ENCODE results near the gene MYL7.

DNA sequence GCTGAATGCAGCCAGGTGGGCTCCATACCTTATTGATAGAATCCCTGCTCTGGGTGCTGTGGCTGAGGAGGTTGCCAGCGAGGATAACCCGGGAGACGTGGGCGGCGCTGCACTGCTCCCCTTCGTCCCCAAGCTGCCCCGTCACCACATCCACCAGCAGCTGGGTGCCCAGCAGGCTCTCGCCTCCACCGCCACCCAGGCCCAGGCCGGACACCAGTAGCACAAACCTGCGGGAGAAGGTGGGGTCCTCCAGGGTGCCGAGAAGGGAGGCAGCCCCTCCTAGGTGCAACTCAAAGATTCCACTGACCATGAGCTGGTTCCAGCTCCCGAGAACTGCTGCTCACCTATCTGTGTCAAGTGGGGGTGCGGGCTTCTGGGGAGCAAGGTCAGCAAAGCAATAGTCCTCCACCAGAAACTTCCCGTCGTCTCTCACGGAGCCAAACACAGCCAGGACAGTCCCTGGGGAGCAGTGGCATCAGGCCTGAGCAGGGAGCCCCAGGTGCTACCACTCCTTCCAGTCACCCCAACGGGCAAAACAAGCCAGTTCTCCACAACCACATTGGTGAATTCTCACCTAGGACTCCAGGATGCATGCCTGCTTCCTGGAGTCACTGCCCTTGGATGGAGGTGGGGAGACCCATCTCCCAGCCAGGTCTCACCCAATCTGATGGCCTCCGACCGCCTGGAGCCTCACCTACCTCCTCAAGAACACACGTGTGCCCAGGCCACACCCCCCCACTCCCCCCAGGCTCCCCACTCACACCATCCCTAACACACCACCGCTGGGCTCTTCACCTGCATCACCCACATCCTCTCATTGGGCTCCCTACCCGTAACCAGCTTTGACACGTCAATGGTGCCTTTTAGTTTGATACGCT lies 24.1 kb downstream of the MYL7 start:
- TF ChIP-seq RBM22 (optimal IDR thresholded peaks at IDR 0.05; ENCODE audit: low read length) (no peak), DMAP1 (CRISPR knock-in tag; IDR thresholded peaks at IDR 0.05) (no peak), PHF8 (CRISPR knock-in tag; IDR thresholded peaks at IDR 0.05) (no peak), GTF2F1 (IDR thresholded peaks at IDR 0.05; ENCODE audit: low read length) (no peak), ZNF263 (CRISPR knock-in tag; IDR thresholded peaks at IDR 0.05) (no peak), MTF2 (CRISPR knock-in tag; IDR thresholded peaks at IDR 0.05; ENCODE audit: borderline replicate concordance) (no peak), EP300 (IDR thresholded peaks at IDR 0.05; ENCODE audit: low read depth in 2 of 2, low read length in 2 of 2) (no peak), EP300 (CRISPR knock-in tag; IDR thresholded peaks at IDR 0.05; ENCODE audit: borderline replicate concordance) (no peak), TCF7L2 (IDR thresholded peaks at IDR 0.05; ENCODE audit: low read depth, low read length) (no peak), POLR2AphosphoS5 (IDR thresholded peaks at IDR 0.05; ENCODE audit: low read depth, low read length) (no peak), SIN3A (IDR thresholded peaks at IDR 0.05; ENCODE audit: borderline replicate concordance, low read depth, low read length) (no peak), PHF21A (CRISPR knock-in tag; IDR thresholded peaks at IDR 0.05) (no peak)
- TF ChIP-seq, protein P1, sequence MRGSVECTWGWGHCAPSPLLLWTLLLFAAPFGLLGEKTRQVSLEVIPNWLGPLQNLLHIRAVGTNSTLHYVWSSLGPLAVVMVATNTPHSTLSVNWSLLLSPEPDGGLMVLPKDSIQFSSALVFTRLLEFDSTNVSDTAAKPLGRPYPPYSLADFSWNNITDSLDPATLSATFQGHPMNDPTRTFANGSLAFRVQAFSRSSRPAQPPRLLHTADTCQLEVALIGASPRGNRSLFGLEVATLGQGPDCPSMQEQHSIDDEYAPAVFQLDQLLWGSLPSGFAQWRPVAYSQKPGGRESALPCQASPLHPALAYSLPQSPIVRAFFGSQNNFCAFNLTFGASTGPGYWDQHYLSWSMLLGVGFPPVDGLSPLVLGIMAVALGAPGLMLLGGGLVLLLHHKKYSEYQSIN (CRISPR knock-in tag; IDR thresholded peaks at IDR 0.05; ENCODE audit: borderline replicate concordance), result no peak
- TF ChIP-seq, protein P2, sequence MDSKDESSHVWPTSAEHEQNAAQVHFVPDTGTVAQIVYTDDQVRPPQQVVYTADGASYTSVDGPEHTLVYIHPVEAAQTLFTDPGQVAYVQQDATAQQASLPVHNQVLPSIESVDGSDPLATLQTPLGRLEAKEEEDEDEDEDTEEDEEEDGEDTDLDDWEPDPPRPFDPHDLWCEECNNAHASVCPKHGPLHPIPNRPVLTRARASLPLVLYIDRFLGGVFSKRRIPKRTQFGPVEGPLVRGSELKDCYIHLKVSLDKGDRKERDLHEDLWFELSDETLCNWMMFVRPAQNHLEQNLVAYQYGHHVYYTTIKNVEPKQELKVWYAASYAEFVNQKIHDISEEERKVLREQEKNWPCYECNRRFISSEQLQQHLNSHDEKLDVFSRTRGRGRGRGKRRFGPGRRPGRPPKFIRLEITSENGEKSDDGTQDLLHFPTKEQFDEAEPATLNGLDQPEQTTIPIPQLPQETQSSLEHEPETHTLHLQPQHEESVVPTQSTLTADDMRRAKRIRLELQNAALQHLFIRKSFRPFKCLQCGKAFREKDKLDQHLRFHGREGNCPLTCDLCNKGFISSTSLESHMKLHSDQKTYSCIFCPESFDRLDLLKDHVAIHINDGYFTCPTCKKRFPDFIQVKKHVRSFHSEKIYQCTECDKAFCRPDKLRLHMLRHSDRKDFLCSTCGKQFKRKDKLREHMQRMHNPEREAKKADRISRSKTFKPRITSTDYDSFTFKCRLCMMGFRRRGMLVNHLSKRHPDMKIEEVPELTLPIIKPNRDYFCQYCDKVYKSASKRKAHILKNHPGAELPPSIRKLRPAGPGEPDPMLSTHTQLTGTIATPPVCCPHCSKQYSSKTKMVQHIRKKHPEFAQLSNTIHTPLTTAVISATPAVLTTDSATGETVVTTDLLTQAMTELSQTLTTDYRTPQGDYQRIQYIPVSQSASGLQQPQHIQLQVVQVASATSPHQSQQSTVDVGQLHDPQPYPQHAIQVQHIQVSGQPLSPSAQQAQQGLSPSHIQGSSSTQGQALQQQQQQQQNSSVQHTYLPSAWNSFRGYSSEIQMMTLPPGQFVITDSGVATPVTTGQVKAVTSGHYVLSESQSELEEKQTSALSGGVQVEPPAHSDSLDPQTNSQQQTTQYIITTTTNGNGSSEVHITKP (CRISPR knock-in tag; IDR thresholded peaks at IDR 0.05; ENCODE audit: low read depth), result no peak
- TF ChIP-seq, protein P3, sequence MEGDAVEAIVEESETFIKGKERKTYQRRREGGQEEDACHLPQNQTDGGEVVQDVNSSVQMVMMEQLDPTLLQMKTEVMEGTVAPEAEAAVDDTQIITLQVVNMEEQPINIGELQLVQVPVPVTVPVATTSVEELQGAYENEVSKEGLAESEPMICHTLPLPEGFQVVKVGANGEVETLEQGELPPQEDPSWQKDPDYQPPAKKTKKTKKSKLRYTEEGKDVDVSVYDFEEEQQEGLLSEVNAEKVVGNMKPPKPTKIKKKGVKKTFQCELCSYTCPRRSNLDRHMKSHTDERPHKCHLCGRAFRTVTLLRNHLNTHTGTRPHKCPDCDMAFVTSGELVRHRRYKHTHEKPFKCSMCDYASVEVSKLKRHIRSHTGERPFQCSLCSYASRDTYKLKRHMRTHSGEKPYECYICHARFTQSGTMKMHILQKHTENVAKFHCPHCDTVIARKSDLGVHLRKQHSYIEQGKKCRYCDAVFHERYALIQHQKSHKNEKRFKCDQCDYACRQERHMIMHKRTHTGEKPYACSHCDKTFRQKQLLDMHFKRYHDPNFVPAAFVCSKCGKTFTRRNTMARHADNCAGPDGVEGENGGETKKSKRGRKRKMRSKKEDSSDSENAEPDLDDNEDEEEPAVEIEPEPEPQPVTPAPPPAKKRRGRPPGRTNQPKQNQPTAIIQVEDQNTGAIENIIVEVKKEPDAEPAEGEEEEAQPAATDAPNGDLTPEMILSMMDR (CRISPR knock-in tag; IDR thresholded peaks at IDR 0.05), result no peak
